Cardiac muscle cell (in vitro differentiated cells and primary cell): ENCODE measurements around the gene PAMR1. TPM values are rescaled to one million over a fixed set of nuclear protein-coding genes. Genes with fewer than 3 reads are reported as not detected.

ENCODE experiments used
- DNase-seq, 2 donors: peaks; one replicate each; pipeline versions ENCODE4 v3.0.0 to v3.0.0-alpha.2; 2010 to 2017; ENCODE audit warnings: low read depth in 1 of 2, low spot score in 1 of 2
- H3K27ac ChIP-seq: fragments of 200-600 bp; sonication (generic); 2 replicates; pipeline ENCODE4 v1.5.1; 2016
- H3K27me3 ChIP-seq: fragments of 200-600 bp; sonication (generic); 2 replicates; pipeline ENCODE4 v1.6.0; 2016; ENCODE audit warnings: control low read depth
- H3K36me3 ChIP-seq: fragments of 200-600 bp; sonication (generic); 2 replicates; pipeline ENCODE4 v1.5.1; 2016; ENCODE audit warnings: control low read depth
- H3K4me1 ChIP-seq: fragments of 200-600 bp; sonication (generic); 2 replicates; pipeline ENCODE4 v1.8.1; 2017; ENCODE audit warnings: low read depth, mild to moderate bottlenecking, mixed run types
- H3K4me3 ChIP-seq: fragments of 200-600 bp; sonication (generic); 2 replicates; pipeline ENCODE4 v1.5.1; 2016; ENCODE audit warnings: mild to moderate bottlenecking
- H3K9me3 ChIP-seq: fragments of 200-600 bp; sonication (generic); 2 replicates; pipeline ENCODE4 v1.5.1; 2017; ENCODE audit warnings: low read depth, mild to moderate bottlenecking, control low read depth
- polyA plus RNA-seq: library from polyadenylated mRNA; unstranded; fragments of >200 nt; fragmentation: Nextera tagmentation; extraction: Ambion mirVana; gene quantifications from 2 replicates; pipeline ENCODE4 v1.2.1, GENCODE V29; 2016
- total RNA-seq: library from RNA; depleted of rRNA; stranded (reverse); fragments of >200 nt; gene quantifications from 2 replicates; pipeline ENCODE4 v1.2.3, GENCODE V29; 2016
- TF ChIP-seq, protein P1 (sequence below): IDR thresholded peaks from 2 replicates; pipeline ENCODE4 v1.5.1; 2012; ENCODE audit warnings: low read depth, mild to moderate bottlenecking, low read length

The PAMR1 gene
- total and polyA plus RNA-seq, 2 experiments from 2014 or later, result 0.15 to 0.77 TPM

DNA sequence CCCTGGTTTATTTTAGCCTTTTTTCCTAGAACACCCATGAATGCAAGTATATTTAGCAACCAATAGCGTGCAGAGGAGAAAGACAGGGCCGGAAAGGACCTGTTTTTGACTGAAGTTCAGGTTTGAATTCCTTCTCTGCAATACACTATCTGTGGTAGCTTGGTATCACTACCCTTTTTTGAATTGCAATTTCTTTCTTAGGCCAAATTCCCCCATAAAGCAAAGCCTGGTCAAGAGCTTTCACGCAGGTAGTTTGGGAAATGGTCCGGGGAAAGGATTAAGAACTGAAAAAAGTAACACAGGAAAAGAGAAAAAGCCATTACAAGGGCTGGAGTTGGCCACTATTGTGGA lies 38.8 kb upstream of the PAMR1 start:
- H3K27ac ChIP-seq, result no peak overlapping the region
- no peak for DNase-seq

DNA sequence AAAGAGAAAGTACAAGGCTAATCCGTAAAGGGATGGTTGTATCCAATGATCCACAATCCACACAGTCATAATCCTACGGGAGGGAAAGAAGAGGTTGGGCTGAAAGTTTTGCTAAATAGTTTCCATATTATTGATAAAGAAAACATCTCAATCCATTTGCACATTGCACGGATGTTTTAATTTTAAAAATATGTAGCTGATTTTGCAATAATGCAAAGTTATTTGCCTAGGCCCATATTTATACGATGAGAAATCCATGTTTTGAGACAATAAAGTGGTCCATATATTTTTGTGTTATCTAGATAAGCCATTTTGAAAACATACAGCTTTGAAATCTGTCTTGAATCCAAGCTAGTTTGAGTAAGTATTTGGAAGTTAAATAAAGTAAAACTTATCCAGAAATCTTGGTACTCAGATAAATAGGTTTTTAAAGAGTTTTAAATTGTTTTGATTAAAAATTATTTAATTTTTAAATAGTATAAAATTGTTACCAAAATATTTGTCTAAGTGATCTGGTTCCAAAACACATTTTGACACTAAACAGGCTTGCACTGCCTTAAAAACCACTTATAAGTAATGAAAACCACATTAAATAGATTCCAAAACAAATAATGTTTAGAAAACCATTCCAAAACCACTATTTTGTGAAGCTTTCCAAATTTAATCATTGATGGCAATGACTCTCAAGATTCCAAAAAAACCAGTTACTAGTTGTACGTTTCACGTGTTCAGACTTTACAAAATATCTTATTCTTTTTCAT lies 38.2 kb upstream of the PAMR1 start:
- no peak overlapping the region for H3K27ac ChIP-seq
- H3K36me3 ChIP-seq, result no peaks in the 10 kb centered on the region
- no peaks in the 10 kb centered on the region for H3K4me1 ChIP-seq
- H3K4me3 ChIP-seq, result no peak overlapping the region
- H3K9me3 ChIP-seq, result no peaks in the 10 kb centered on the region
- TF ChIP-seq, protein P1, sequence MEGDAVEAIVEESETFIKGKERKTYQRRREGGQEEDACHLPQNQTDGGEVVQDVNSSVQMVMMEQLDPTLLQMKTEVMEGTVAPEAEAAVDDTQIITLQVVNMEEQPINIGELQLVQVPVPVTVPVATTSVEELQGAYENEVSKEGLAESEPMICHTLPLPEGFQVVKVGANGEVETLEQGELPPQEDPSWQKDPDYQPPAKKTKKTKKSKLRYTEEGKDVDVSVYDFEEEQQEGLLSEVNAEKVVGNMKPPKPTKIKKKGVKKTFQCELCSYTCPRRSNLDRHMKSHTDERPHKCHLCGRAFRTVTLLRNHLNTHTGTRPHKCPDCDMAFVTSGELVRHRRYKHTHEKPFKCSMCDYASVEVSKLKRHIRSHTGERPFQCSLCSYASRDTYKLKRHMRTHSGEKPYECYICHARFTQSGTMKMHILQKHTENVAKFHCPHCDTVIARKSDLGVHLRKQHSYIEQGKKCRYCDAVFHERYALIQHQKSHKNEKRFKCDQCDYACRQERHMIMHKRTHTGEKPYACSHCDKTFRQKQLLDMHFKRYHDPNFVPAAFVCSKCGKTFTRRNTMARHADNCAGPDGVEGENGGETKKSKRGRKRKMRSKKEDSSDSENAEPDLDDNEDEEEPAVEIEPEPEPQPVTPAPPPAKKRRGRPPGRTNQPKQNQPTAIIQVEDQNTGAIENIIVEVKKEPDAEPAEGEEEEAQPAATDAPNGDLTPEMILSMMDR, result no peak
- peak in 1 of 2 donors; percentile 30 for DNase-seq
- peaks cover 3% of the 10 kb centered on the region for H3K27me3 ChIP-seq

More for the DNA sequence above, 38.8 kb upstream of the PAMR1 start:
- Histone ChIP-seq H3K36me3 (no peaks in the 10 kb centered on the region), H3K4me3 (no peak overlapping the region), H3K27me3 (peaks cover 3% of the 10 kb centered on the region), H3K4me1 (no peaks in the 10 kb centered on the region), H3K9me3 (no peaks in the 10 kb centered on the region)
- TF ChIP-seq, protein P1, result no peak

DNA sequence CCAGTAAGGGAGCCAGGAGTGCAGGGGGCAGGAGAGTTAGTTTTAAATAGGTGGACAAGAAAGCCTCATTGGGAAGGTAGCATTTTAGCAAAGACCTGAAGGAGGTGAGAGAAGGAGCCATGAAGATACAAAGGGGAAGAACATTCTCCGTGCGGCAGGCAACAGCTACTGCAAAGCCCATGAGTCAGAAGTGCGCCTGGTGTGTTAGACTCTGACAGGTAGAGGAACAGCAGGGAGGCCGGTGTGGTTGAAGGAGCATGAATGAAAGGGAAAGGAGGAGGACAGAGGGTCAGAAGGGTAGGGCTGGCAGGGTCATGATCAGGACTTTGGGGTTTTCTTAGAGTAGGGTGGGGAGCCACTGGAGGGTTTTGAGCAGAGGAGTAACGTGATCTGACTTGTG lies 34.5 kb upstream of the PAMR1 start:
- DNase-seq, result no peak
- Histone ChIP-seq H3K27me3 (no peaks in the 10 kb centered on the region), H3K27ac (no peak overlapping the region), H3K4me3 (no peak overlapping the region), H3K4me1 (no peaks in the 10 kb centered on the region), H3K36me3 (no peaks in the 10 kb centered on the region), H3K9me3 (no peaks in the 10 kb centered on the region)
- TF ChIP-seq, protein P1, result no peak

DNA sequence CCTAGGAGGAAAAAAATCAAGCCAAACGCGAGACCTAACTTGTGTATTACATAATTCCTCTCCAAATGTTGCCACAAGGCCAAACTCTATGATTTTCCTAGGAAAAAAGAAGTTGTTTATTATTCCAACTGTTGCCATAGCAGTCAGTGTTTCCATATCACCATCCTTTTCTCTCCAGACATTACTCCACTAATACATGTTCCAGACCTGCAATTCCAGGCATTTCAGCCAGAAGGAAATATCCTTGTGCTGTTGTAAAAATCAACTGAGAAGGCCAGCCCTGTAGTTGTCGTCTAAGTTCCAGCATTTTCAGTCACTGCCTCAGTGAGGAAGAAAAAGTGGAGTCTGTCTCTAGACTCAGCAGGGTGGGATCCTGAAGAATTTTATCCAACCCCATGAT lies 33.1 kb upstream of the PAMR1 start:
- Histone ChIP-seq H3K36me3 (no peaks in the 10 kb centered on the region), H3K27ac (no peak overlapping the region), H3K9me3 (no peaks in the 10 kb centered on the region), H3K4me3 (no peak overlapping the region), H3K27me3 (no peaks in the 10 kb centered on the region), H3K4me1 (no peaks in the 10 kb centered on the region)
- TF ChIP-seq, protein P1, result no peak
- DNase-seq, result peak in 1 of 2 donors; percentile 60

DNA sequence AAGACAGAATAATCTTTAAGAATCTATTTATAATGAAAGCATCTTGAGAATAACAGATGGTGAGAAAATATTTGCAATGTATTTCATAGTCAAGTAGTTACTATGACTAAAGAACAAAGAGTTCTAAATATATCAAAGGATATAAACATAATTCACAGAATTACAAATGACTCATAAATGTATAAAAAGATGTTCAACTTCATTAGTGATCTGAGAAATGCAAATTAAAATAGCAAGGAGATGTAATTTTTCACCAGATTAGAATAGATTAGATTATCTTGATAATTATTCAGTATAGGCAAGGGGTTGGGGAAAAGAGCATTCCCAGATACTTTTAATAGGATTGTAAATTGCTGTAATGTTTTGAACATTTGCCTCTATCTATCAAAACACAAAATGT lies 30.1 kb upstream of the PAMR1 start:
- H3K27ac ChIP-seq, result no peak overlapping the region
- TF ChIP-seq, protein P1, result no peak
- H3K9me3 ChIP-seq, result no peaks in the 10 kb centered on the region
- no peaks in the 10 kb centered on the region for H3K36me3 ChIP-seq
- H3K4me1 ChIP-seq, result peaks cover 2% of the 10 kb centered on the region
- no peak for DNase-seq
- H3K4me3 ChIP-seq, result no peak overlapping the region
- no peaks in the 10 kb centered on the region for H3K27me3 ChIP-seq
